ENCODE data around the gene DCTPP1.

The DCTPP1 gene

DNA sequence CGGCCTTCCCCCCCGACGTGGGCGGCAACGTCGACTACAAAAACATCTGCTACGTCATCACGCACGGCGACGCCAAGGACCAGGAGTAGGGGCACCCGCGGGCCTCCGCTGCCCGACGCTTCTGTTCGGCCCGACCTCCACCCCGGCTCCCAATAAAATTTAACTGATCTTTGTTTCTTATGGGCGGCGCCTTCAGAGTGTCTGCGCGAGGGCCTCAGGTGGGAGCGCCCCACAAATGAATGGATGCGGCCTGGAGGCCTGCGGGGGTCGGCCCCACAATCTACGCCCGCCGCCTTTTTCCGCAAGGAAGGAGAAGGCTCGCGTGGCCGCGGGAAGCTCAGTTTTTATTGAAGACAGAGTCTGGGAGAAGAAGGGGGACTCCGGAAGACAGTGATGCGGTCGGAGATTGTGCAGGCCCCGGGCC is 52.0 kb downstream of the DCTPP1 start:
- H3K27ac ChIP-seq (ENCODE audit: low read length): peak overlapping the region; percentile 87
- H3K9ac ChIP-seq (ENCODE audit: low read length): peak overlapping the region; percentile 83
- H3K4me1 ChIP-seq (ENCODE audit: control insufficient read depth, low read depth, low read length): peaks cover 7% of the 10 kb centered on the region
- no peaks in the 10 kb centered on the region for H3K27me3 ChIP-seq (ENCODE audit: control insufficient read depth, insufficient read depth, low read length)
- no peaks in the 10 kb centered on the region for H3K36me3 ChIP-seq (ENCODE audit: control insufficient read depth, low read depth, low read length)
- no peaks in the 10 kb centered on the region for H3K9me3 ChIP-seq (ENCODE audit: control insufficient read depth, low read depth, low read length)
- H3K4me3 ChIP-seq (ENCODE audit: low read length): peak overlapping the region; percentile 96

DNA sequence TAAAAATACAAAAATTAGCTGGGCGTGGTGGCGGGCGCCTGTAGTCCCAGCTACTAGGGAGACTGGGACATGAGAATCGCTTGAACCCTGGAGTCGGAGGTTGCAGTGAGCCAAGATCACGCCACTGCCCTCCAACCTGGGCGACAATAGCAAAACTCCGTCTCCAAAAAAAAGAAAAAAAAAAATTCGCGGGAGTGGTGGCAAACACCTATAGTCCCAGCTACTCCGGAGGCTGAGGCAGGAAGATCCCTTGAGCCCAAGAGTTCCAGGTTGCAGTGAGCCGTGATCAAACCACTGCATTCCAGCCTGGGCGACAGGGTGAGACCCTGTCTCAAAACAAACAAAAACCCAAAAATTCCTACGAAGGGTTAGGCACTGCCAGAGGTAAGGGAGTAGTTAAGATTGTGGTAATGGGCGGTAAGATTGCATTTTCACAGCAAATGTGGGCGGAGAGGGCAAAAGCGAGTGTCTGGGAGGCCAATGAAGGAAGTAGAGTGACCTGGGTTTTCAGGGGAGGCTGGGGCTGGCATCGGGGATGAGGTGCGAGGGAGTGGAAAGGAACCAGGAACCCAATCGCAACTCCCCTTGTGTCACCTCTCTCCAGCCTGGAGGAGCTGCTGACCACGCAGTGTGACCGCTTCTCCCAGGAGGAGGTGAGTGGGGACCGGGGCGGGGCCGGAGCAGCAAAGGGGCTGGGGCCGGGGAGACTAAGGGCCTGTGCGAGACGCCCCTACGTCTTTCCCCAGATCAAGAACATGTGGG is 52.6 kb downstream of the DCTPP1 start:
- Histone ChIP-seq H3K27me3 (ENCODE audit: control insufficient read depth, insufficient read depth, low read length) (no peaks in the 10 kb centered on the region), H3K4me3 (ENCODE audit: low read length) (peak overlapping the region; percentile 96), H3K27ac (ENCODE audit: low read length) (peak overlapping the region; percentile 87), H3K9me3 (ENCODE audit: control insufficient read depth, low read depth, low read length) (no peaks in the 10 kb centered on the region), H3K9ac (ENCODE audit: low read length) (peak overlapping the region; percentile 83), H3K36me3 (ENCODE audit: control insufficient read depth, low read depth, low read length) (no peaks in the 10 kb centered on the region), H3K4me1 (ENCODE audit: control insufficient read depth, low read depth, low read length) (peaks cover 7% of the 10 kb centered on the region)

DNA sequence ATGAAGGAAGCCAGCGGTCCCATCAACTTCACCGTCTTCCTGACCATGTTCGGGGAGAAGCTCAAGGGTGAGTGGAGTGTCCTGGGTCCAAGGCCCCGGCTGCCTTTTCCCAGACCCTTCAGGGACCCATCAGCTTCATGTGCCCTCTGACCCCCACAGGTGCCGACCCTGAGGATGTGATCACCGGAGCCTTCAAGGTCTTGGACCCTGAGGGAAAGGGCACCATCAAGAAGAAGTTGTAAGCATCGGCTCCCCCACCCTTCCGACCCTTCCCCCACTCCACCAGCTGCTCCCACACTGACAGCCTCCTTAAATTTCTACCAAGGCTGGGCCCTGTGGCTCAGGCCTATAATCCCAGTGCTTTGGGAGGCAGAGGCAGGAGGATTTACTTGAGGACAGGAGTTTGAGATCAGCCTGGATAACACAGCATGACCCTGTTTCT is 53.3 kb downstream of the DCTPP1 start:
- Histone ChIP-seq H3K4me3 (ENCODE audit: low read length) (no peak overlapping the region), H3K36me3 (ENCODE audit: control insufficient read depth, low read depth, low read length) (no peaks in the 10 kb centered on the region), H3K9ac (ENCODE audit: low read length) (no peak overlapping the region), H3K27me3 (ENCODE audit: control insufficient read depth, insufficient read depth, low read length) (no peaks in the 10 kb centered on the region), H3K27ac (ENCODE audit: low read length) (no peak overlapping the region), H3K9me3 (ENCODE audit: control insufficient read depth, low read depth, low read length) (no peaks in the 10 kb centered on the region), H3K4me1 (ENCODE audit: control insufficient read depth, low read depth, low read length) (peaks cover 9% of the 10 kb centered on the region)

DNA sequence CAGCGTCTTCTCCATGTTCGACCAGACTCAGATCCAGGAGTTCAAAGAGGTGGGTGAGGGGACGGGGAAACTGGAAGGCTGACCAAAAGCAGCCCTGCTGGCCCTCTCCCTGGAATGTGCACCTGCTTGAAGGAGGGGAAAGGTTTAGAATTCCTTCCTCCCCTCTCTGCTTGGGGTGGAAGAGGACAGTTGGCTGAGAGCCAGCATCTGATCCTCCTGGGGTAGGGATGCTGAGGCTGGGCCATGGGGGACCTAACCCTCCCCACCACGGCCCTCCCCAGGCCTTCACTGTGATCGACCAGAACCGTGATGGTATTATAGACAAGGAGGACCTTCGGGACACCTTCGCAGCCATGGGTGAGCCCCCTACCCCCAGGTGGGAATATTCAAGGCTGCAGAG is 54.0 kb downstream of the DCTPP1 start:
- H3K4me3 ChIP-seq (ENCODE audit: low read length): no peak overlapping the region
- H3K9me3 ChIP-seq (ENCODE audit: control insufficient read depth, low read depth, low read length): no peaks in the 10 kb centered on the region
- H3K27me3 ChIP-seq (ENCODE audit: control insufficient read depth, insufficient read depth, low read length): no peaks in the 10 kb centered on the region
- H3K36me3 ChIP-seq (ENCODE audit: control insufficient read depth, low read depth, low read length): no peaks in the 10 kb centered on the region
- peaks cover 12% of the 10 kb centered on the region for H3K4me1 ChIP-seq (ENCODE audit: control insufficient read depth, low read depth, low read length)
- no peak overlapping the region for H3K27ac ChIP-seq (ENCODE audit: low read length)
- H3K9ac ChIP-seq (ENCODE audit: low read length): no peak overlapping the region

DNA sequence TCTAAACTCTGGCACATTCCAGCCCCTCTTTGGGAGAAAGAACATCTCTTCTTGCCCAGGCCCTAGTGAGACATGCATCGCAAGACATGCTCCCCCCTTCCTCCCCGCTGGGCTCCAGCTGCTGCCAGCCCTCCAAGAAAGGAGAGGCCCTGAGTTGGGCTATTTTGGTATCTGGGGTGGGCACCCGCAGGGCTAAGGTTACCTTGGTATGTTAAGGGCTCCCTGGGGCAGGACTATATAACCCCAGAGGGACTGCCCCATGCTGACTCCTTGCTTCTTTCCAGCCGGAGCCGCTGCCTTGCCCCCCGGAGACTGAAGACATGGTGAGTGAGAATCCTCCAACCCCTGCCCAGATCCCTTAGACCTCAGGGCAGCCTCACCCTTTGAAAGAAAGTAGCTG is 55.3 kb downstream of the DCTPP1 start, which contains the start of gene MYL11:
Gene MYL11, plus strand, starts transcription at position 265 of the 400 bp plus-strand sequence. Its CDS starts 56 bp downstream, at position 321.
- no peak within 1 kb of the TSS for H3K27ac ChIP-seq (ENCODE audit: low read length)
- H3K4me1 ChIP-seq (ENCODE audit: control insufficient read depth, low read depth, low read length): peaks cover 12% of the 10 kb centered on the region
- H3K27me3 ChIP-seq (ENCODE audit: control insufficient read depth, insufficient read depth, low read length): no peaks in the 10 kb centered on the region
- H3K36me3 ChIP-seq (ENCODE audit: control insufficient read depth, low read depth, low read length): no peaks in the 10 kb centered on the region
- no peaks in the 10 kb centered on the region for H3K9me3 ChIP-seq (ENCODE audit: control insufficient read depth, low read depth, low read length)
- no peak within 1 kb of the TSS for H3K9ac ChIP-seq (ENCODE audit: low read length)
- no peak within 1 kb of the TSS for H3K4me3 ChIP-seq (ENCODE audit: low read length)
